NCI-H2196 (cell line): Measurements from ENCODE around the gene DMD.

Source experiments
- DNase-seq: peaks from one replicate; lab custom pipeline; 2025; ENCODE audit not compliant: unreplicated experiment; lab: John Stamatoyannopoulos, UW

DMD gene

DNA sequence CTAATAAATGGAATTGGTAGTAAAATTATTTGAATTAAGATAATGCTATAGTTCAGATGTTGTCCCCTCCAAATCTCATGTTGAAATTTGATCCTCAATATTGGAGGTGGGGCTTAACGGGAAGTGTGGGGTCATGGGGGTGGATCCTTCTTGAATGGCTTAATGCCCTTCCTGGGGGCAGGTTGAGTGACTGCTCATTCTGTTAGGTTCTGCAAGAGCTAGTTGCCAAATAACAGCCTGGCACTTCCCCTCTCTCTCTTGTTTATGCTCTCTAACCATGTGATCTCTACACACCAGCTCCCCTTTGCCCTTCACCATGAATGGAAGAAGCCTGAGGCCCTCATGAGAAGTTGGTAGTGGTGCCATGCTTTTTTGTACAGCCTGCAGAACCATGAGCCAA, 1414.7 kb downstream of the DMD start:
- DNase-seq, result no peak

DNA sequence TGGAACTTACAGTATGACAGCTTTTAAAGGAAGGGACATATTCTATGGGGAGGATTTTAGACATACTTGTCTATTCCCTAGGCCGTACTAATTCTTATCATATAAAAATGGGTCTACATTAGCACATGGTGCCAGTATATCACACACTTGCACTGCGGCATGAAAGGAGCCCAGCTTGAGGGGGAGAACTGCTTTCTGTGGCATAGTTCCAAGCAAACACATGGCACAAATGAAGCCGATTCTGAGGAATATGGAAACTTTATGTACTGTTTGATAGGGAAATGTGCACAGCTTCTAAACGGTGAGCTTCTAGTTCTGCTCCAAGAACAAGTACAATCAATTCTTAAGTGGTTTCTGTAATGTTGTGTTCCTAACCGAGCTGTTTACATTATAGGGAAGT, 1463.9 kb downstream of the DMD start:
- DNase-seq, result no peak

DNA sequence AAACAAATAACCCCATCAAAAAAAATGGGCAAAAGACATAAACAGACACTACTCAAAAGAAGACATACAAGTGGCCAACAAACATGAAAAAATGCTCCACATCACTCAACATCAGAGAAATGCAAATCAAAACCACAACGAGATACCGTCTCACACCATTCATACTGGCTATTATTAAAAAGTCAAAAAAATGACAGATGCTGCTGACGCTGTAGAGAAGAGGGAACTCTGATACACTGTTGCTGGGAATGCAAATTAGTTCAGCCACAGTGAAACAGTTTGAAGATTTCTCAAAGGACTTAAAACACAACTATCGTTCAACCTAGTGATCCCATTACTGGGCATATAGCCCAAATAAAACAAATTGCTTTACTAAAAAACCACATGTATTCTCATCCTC, 1468.3 kb downstream of the DMD start:
- no peak for DNase-seq

DNA sequence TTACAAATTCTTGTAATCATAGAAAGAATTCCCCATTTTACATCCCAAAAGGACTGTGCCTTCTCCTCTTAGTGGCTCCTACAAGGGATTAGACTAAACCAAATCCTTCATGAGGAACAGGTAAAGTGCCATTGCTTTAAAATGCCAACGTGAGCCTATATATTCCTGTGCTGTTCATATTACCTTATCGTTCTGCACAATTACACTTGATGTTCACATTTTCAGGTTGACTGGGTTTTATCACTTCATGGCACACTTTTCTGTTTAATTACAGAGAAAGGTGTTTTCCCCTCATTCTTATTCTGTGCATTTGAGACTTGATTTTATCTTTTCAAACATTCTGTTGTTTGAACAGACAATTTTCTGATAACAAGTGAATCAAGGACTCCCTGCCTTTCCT, 1493.9 kb downstream of the DMD start:
- no peak for DNase-seq

DNA sequence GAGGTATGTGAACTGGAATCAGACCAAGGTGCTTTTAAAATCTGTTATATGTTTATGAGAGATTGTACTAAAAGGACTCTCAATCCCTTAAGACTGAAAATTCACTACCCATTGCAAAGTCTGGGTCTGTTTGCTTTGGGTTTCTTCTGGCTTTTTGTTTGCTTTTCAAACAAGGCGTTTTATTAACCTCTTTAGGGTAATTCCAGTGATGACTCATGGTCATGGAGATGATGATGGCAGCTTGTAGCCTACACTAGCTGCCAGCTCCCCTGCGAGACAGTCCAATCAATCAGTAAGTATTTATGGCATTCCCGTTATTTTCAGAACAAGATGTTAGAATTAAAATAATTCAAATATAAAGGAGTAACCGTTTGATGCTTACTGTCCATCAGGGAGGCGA, 1495.7 kb downstream of the DMD start:
- no peak for DNase-seq

DNA sequence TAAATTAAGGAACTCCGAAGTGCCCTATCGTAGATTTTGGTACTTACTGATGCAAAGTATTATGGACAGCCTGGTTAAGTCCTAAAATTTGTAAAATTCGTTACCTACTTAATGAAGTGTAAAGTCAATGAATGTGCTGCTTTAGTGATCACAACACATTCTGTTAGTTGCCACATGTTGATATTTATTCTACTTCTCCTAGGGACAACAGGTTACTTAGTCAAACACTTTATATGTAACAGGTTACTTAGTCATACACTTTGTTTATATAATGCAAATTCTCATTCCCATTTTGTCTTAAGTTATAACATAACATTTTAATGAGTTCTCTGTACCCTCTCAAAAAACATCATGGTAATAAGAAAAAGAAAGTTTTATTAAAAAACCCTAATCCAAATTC, 1496.6 kb downstream of the DMD start:
- DNase-seq, result no peak

DNA sequence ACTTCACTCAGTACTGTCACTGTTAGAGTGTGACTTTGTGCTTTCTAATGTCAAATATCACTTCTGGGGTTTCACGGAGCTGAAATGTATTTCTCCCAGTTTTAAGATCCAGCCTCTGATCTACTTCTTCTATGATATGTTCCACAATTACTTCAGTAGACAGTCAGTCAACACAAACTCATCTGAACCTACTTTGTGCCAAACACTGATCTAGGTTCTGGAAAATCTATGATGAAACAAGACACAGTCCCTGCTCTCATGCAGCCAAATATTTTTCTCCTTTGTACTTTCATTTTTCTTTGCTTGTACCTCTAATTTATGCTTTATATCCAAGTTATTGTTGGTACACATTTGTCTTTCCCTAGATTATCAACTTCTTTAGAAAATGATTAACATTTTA, 1498.2 kb downstream of the DMD start:
- no peak for DNase-seq

DNA sequence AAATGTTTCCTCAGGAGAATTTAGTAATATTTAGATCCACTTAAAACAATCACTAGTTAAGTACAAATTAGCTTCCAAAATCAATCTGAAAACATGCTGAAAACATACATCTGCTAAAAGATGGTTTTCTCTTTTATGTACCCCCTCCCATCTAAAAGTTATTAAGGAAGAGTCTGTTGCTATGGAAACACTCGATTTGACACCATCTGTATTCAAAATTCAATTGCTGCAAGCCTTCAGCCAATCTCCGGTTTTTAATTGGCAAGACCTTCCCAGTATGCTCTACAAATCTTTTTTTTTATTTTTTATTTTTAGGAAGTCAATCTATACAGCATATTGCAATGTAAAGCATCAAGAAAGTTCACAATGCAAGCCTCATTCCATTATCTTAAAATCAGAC, 1500.2 kb downstream of the DMD start:
- DNase-seq, result no peak

DNA sequence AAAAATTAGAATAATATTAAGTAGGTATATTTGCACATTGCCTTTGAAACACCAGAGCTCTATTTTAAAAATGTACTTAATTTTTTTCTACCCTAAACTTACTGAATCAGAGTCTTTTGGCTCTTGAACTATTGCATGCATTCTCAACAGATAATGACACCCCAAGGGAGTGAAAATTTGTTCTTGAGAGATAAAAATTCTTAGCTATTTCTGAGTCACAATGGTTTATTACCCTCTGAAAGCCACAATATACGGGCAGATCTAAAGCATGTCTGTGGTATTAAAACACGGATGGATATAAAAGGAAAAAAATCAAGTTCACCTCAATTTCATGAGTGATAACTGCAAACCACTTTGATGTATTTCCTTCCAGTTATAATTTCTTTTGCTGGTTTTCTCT, 1503.2 kb downstream of the DMD start:
- DNase-seq, result no peak

DNA sequence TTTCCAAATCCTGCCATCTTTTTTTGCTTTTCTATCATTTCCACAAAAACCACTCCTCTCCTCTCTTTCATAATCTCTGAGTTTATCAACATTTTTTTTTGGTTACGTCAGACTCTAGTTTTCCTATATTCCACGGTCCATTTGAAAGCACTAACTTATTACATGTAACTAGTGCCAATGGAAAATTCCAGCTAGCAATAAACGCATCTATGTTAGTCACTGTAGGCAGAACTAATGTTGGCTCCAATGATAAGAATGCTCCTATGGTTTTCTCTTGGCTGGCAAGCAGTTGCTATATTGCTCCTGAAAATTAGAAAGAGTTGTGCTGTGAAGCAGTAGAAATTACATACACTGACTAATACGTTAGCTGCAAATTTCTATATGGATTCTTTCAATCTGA, 1504.9 kb downstream of the DMD start:
- no peak for DNase-seq

DNA sequence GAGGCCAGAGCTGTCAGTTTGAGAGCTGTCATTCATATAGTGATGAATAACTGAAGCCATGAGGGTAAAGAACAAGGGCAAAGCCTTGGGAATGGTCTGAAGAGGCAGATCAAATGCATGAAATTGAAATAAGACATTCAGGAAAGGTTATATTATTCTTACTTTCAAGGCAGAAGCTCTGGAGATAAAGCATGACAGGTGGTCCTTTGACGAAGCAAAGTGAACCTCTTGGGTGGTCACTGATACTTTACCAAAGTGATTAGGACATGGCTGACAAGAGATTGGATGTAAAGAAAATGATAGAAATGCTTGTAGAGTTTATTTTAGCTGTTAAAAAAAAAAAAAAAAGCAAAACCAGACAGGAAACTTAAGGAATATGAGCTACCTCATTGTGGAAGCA, 1505.5 kb downstream of the DMD start:
- DNase-seq, result no peak

DNA sequence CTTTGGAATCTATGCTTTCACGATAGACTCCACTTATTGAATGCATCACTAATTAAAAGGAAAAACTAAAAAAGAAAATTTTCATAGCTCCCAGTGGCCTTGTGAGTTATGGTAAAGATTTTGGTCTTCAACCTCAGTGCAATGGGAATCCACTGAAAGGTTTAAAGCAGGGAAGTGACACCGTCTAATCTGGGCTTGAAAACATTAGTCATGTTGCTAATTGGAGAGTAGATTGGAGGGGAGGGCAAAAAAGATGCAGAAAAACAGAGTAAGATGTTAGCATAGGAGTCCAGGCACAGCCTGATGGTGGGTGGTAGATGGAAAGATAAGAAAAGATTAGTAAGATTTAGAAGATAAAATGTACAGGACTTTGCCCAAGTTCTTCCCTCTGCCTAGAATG, 1506.4 kb downstream of the DMD start:
- no peak for DNase-seq

DNA sequence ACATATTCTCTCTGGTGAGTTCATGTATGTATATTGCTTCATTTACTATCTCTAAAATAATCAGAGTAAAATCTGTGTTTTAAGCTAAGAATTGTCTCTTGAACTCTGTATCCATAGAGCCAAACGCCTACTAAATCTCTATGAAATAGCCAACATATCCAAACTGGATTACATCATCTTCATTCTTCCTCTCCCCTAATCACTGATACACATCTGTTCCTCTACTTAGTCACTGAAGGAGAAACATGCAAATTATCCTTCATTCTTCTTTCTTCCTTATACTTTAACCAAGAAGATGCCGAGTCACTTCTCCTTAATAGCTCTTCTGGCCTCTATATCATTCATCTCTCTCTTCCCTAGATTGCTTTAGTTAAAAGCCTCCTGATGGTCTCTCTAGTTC, 1509.1 kb downstream of the DMD start:
- DNase-seq, result no peak

DNA sequence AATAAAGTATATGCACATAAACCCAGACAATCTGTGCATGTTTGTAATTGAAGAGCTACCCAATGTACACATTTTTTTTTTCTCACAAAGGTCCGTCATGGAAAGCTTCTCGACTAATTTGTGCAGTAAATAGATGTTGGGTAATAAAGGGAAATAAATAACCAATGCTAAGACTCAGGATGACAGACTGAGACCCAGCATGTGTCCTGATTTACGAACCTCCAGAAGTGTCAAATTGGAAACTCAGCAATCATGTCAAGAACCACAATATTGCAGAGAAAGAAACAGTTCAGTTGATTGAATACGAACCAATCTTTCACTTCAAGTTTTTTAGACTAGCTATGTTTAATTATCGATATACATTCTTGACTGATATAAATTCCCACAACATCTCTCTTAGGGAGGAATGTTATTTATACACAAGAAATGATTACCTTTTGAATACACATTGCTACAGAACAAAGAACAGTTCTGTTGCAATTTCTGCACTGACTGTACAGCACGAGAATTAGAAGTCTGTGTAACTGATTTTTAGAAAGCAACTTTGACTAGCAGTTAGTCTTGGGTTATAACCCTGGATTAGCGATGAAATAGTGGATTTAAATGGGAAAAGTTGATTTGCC, 1513.9 kb downstream of the DMD start:
- no peak for DNase-seq

DNA sequence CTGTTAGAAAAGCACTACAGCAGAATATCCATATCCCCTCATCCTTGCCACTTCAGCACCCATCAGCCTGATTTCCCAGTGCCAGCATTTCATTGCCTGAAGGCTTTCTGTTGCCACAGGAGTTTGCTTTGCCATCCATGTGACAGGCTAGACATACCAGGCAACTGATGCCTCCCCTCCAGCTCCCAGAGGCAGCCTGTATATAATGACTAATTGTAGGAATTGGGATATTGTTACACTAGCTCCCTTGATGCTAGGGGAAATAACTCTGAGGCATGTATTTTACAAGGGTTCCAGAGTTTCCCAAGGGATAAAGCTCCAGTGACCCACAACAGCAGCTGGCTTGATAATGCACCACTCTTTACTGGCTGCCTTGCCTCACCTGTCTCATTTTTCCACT, 1531.5 kb downstream of the DMD start:
- no peak for DNase-seq

DNA sequence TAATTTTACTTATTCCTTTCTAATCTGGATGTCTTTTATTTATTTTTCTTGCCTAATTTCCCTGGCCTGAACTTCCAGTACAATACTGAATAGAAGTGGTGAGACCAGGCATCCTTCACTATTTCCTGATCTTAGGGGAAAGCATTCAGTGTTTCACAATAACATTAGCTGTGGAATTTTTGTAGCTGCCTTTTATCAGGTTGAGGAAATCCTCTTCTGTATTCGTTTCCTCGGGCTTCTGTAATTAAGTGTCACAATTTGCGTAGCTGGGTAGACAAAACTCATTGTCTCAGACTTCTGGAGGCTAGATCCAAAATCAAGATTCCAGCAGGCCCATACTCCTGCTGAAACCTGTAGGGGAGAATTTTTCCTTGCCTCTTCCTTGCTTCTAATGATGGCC, 1541.1 kb downstream of the DMD start:
- DNase-seq, result no peak

DNA sequence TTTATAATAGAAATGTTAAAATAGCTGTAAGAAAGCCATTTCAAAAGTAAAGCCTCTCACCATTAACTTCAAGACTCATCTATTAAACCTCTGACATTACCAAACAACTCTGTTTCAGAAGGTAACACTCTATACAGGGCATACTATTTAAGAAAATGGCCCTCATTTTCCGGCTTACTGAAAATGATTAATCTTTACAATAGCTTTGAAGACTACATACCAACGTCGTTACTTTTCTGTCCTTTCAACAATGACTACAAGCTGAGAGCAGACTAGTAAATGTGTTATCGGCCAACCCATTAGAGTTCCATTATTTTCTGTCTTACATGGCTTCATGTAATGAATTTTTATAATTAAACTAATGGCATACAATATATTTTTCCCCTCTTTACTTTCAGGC, 1545.9 kb downstream of the DMD start:
- DNase-seq, result no peak

DNA sequence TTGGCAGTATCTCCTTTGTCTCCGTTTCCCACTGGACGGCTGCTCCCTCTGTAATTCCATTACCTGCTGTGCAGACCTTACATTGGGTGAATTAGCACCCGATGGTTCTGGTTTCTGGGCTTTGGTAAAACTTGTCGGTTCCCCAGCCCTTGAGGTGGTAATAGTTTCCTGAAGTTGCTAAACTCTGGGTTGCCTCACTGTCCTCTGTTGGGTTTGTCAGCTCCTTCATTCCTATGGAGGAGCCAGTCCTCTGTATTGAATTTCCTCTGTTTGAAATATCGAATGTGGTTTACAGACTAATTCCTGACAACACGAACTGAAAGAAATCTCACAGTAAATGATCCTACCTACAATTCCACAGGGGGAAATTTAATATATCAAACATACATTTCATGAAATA, 1548.2 kb downstream of the DMD start:
- DNase-seq, result no peak

DNA sequence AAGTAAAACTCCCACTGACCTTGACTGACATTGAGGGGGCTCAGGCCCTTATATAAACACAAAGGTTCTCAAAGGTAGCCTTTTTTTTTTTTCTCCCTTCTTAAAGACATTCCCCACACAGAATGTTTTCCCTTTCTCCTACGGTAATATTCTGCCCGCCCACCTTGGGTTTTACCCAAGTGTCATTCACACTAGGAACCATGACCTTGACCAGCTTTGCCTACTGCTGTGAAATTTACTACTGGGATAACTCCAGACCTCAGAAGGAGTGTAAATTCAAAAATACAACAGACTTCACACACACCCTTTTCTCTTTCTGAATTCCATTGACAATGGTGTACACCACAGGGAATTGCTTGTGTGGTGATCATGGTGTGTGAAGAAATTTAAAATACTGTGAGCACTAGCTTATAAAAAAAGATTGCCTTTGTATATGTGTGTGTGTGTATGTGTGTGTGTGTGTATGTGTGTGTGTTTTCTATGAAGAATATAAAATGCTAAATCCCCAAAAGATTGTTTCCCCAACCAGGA, 1550.0 kb downstream of the DMD start:
- no peak for DNase-seq

DNA sequence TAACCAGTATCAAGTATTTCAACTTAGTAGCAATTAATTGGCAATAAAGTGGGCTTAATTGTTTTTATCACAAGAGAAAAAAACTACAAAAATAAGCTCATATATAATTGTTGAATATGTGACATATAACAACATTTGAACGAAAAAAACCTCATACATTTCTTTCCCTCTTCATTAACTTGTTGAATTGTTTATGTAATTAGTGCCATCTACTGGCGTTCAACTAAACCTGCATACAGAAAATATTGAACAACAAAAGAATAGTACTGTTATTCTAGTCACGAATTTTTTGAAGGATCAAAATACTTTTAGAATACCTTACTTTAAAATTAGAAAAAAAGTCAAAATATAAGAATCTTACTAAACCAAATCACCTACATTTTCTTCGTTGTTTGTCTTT, 1553.0 kb downstream of the DMD start:
- DNase-seq, result peak; percentile 0

DNA sequence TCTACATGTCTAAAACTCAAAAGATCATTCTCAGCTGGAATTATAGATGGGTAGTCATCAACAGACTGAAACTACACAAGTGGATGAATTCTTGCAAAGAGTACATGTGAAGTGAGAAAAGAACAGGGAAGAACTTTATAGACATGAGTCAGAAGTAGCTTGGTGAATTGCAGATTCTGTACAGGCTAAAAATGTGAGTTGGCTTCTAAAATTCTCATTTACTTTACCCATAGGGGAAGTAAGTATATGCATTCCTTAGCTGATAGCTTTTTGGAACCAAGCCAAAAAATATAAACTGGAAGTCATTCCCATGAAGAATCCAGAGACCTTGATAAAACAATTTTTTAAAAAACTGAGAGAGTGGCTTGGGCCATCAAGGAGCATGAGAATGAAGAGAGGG, 1555.3 kb downstream of the DMD start:
- no peak for DNase-seq

DNA sequence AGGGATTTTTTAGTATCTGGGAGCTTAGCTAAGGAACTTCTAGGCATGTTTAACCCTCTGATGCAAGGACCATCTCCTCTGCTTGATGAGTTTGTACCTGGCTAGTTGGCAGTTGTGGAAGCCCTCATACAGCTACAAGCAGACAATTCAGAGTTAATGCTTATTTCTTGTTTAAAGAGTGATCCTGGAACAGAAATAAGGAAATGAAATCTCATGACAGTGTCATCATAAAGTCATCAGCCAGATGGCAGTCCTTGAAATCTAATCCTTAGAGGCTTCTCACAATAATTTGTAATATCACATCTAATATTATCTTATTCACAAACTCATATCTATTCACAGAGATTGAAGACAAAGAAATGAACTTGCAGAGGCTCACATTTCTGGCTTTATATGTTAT, 1557.9 kb downstream of the DMD start:
- DNase-seq, result no peak

DNA sequence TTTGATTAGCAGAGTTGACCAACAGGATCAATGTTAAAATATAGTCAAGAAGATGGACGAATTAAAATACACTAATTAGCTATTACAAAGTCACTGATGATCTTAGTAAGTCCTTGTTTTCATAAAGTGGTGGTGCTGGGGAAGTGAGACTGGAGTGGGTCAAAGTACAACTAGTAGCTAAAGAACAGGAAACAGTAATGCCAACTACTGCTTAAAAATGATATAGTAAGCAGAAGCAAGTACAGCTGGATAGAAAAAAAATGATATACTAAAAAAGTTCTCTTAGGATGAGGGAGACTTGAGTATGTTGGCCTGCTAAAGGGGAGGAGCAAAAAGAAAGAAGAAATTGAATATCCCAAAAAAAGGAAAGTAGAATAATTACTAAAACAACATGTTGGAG, 1558.7 kb downstream of the DMD start:
- DNase-seq, result no peak

DNA sequence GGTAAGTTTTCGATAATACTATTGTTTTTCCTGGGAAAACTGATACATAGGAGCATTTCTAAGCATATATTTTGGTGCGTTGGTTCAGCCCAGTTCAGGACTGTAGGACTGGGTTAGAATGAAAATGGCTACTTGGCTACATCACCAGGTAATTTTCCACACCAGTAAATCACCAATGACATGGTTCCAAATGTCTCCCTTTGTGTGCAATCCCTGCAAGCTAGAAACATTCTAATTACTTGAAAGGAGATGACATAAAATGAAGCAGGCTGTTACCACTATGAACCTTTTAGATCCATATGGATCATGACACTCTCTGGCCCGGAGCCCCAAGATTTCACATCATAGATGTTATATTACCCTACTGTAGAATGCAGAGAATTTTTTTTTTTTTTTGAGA, 1562.1 kb downstream of the DMD start:
- DNase-seq, result no peak
